Breast epithelium (tissue), 4 donors: ENCODE results near the gene WEE1. TPM values are rescaled to one million over a fixed set of nuclear protein-coding genes. Genes with fewer than 3 reads are reported as not detected.

Experiments
- DNase-seq, 2 donors: peaks; one replicate each; pipeline ENCODE4 v3.0.0-alpha.2; 2019; ENCODE audit warnings: low spot score in 2 of 2
- H3K27ac ChIP-seq, 2 donors: fragments of 200-600 bp; sonication (generic) in 1 of 2; one replicate each; pipeline ENCODE4 v1.5.1; 2016 to 2019; ENCODE audit warnings: mild to moderate bottlenecking in 1 of 2
- H3K27me3 ChIP-seq, 2 donors: fragments of 200-600 bp; sonication (generic) in 1 of 2; one replicate each; pipeline versions ENCODE4 v1.5.1 to v1.6.0; 2017 to 2019; ENCODE audit warnings: control low read depth in 1 of 2, mild to moderate bottlenecking in 1 of 2
- H3K36me3 ChIP-seq: fragments of 200-600 bp; one replicate; pipeline ENCODE4 v1.5.1; 2019
- H3K4me1 ChIP-seq, 2 donors: fragments of 200-600 bp; sonication (generic); one replicate each; pipeline ENCODE4 v1.5.1; 2016 to 2019; ENCODE audit warnings: control low read depth in 1 of 2
- H3K4me3 ChIP-seq, 3 donors: fragments of 200-600 bp; sonication (generic); 1 replicate in 2 of 3; 2 replicates in 1 of 3; pipeline ENCODE4 v1.5.1; 2016 to 2019; ENCODE audit warnings: mild to moderate bottlenecking in 3 of 3, moderate library complexity in 2 of 3
- H3K9me3 ChIP-seq, 2 donors: fragments of 200-600 bp; sonication (generic) in 1 of 2; one replicate each; pipeline ENCODE4 v1.5.1; 2016 to 2019; ENCODE audit warnings: control low read depth in 1 of 2
- POLR2A ChIP-seq: fragments of 450-650 bp; IDR thresholded peaks from one replicate; pipeline ENCODE4 v1.6.1; 2016; ENCODE audit warnings: antibody characterized with exemption, mild to moderate bottlenecking, moderate library complexity
- POLR2AphosphoS5 ChIP-seq, 3 donors: sonication (generic); formaldehyde crosslinking; IDR thresholded peaks; one replicate each; pipeline ENCODE4 v1.6.1; 2017; ENCODE audit warnings: antibody characterized with exemption in 3 of 3
- intact Hi-C: fragments of 100-400 bp; cut with DNase I; formaldehyde crosslinking; loops from one replicate; pipeline ENCODE4 v1.15.1; 2023; ENCODE audit warnings: low total_unique reads
- total RNA-seq, 3 donors: library from RNA; depleted of rRNA; stranded (reverse); fragments of >200 nt; gene quantifications; one replicate each; pipeline ENCODE4 v1.1.0, GENCODE V29; 2016
- TF ChIP-seq, protein P1 (sequence below), 3 donors: fragments of 450-650 bp; IDR thresholded peaks; one replicate each; pipeline ENCODE4 v1.5.1; 2016 to 2017; ENCODE audit warnings: antibody characterized with exemption in 3 of 3, mild to moderate bottlenecking in 3 of 3, moderate library complexity in 3 of 3

WEE1 gene
- total RNA-seq, 3 donors from 2014 or later = 25.0 to 128 (median 66.5) TPM

DNA sequence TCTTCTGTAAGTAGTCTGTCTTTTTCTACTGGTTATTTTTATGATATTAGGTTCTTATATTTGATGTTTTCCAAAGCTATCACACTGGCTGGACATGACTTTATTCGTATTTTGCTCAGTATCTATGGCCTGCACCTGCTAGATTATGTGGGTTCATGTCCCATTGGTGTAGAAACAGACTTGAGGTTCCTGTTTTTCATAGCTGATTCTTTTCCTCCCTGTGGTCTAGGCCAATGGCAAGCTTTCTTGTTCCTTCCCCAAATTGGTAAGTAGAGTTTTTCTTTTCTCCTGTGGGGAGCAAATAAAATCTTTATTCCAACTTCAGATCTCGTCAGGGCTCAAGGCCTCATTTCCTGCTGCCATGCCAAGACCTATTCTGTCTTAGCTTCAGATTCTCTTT is 60.2 kb downstream of the WEE1 start:
- no peaks in the 10 kb centered on the region for H3K4me1 ChIP-seq
- H3K9me3 ChIP-seq = no peaks in the 10 kb centered on the region
- no peak overlapping the region for H3K27ac ChIP-seq
- no peaks in the 10 kb centered on the region for H3K27me3 ChIP-seq
- DNase-seq = no peak
- no peak for TF ChIP-seq POLR2AphosphoS5 (IDR thresholded peaks at IDR 0.05)
- TF ChIP-seq, protein P1, sequence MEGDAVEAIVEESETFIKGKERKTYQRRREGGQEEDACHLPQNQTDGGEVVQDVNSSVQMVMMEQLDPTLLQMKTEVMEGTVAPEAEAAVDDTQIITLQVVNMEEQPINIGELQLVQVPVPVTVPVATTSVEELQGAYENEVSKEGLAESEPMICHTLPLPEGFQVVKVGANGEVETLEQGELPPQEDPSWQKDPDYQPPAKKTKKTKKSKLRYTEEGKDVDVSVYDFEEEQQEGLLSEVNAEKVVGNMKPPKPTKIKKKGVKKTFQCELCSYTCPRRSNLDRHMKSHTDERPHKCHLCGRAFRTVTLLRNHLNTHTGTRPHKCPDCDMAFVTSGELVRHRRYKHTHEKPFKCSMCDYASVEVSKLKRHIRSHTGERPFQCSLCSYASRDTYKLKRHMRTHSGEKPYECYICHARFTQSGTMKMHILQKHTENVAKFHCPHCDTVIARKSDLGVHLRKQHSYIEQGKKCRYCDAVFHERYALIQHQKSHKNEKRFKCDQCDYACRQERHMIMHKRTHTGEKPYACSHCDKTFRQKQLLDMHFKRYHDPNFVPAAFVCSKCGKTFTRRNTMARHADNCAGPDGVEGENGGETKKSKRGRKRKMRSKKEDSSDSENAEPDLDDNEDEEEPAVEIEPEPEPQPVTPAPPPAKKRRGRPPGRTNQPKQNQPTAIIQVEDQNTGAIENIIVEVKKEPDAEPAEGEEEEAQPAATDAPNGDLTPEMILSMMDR (IDR thresholded peaks at IDR 0.05) = no peak
- no peak for TF ChIP-seq POLR2A
- H3K4me3 ChIP-seq = no peak overlapping the region
- H3K36me3 ChIP-seq = no peaks in the 10 kb centered on the region
- intact Hi-C loops = no loop called here

- no peaks in the 10 kb centered on the region for H3K27me3 ChIP-seq
- intact Hi-C loops = no loop called here
- H3K4me3 ChIP-seq = no peak overlapping the region
- H3K4me1 ChIP-seq = no peaks in the 10 kb centered on the region
- no peak overlapping the region for H3K27ac ChIP-seq
- no peaks in the 10 kb centered on the region for H3K9me3 ChIP-seq
- no peaks in the 10 kb centered on the region for H3K36me3 ChIP-seq
- DNase-seq = no peak
- no peak for TF ChIP-seq POLR2A
- TF ChIP-seq POLR2AphosphoS5 (IDR thresholded peaks at IDR 0.05) = no peak
- TF ChIP-seq, protein P1 (IDR thresholded peaks at IDR 0.05) = no peak
Measured at GRCh38 chr11:9636691-9637090, 63.2 kb downstream of the WEE1 start.

DNA sequence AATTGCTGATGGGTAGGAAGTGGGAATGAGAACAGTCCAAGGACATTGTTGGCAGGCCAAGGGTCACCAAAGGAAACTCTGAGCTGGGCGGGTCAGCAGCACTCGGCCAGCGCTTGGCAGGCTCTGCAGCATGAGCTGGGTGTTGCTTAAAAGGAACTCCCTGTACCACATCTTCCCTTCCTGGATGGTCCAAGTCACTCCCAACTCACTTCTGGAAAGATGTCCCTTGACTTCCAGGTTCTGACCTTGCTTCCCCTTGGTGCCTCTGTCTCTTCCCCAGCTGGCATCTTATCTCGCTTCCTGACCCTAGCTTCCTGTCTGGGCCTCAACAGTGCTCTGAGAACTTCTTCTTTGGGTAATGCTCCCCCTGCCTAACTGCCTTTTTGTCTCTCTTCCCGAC is 65.6 kb downstream of the WEE1 start:
- intact Hi-C loops = no loop called here
- no peak for DNase-seq

More for the DNA sequence above, 65.6 kb downstream of the WEE1 start:
- Histone ChIP-seq H3K27ac (peak overlapping the region in 1 of 2 donors; percentile 33), H3K4me3 (no peak overlapping the region), H3K27me3 (no peaks in the 10 kb centered on the region), H3K4me1 (no peaks in the 10 kb centered on the region), H3K9me3 (no peaks in the 10 kb centered on the region), H3K36me3 (no peaks in the 10 kb centered on the region)
- TF ChIP-seq POLR2AphosphoS5 (IDR thresholded peaks at IDR 0.05) (peak in 1 of 3 donors; percentile 16), POLR2A (no peak)

Other genes with a start within 250 kb of the WEE1 start
- 100 to 1,000 TPM in 2 of 3 donors, 10 to 100 TPM in 1; 61.8 to 123 (median 109) TPM for gene IPO7, start 189.0 kb upstream of the WEE1 start, total RNA-seq
- 10 to 100 TPM; 21.1 to 41.3 (median 39.2) TPM for gene ZNF143, start 112.7 kb upstream of the WEE1 start, total RNA-seq
- 10 to 100 TPM; 36.8 to 64.5 (median 60.6) TPM for gene SWAP70, start 90.4 kb downstream of the WEE1 start, total RNA-seq